Fibroblast of lung (primary cell): ENCODE measurements around the gene SLC45A1. TPM values are rescaled to one million over a fixed set of nuclear protein-coding genes. Genes with fewer than 3 reads are reported as not detected.

ENCODE experiments used
- DNase-seq, 2 donors: peaks; one replicate each; pipeline versions ENCODE4 v3.0.0 to v3.0.0-alpha.2; 2010; ENCODE audit warnings: low read depth in 2 of 2
- H2AFZ ChIP-seq: 2 replicates; pipeline ENCODE4 v1.5.1; 2012; ENCODE audit warnings: low read length, control low read depth, inconsistent platforms
- H3K27ac ChIP-seq: 2 replicates; pipeline ENCODE4 v1.5.1; 2011; ENCODE audit warnings: low read length, control low read depth; ENCODE audit not compliant: insufficient read depth
- H3K27me3 ChIP-seq: 2 replicates; pipeline ENCODE4 v1.5.1; 2011; ENCODE audit warnings: mild to moderate bottlenecking, low read length; ENCODE audit not compliant: control insufficient read depth, insufficient read depth
- H3K36me3 ChIP-seq: 2 replicates; pipeline ENCODE4 v1.5.1; 2011; ENCODE audit warnings: low read length; ENCODE audit not compliant: control insufficient read depth, insufficient read depth
- H3K4me1 ChIP-seq: 2 replicates; pipeline ENCODE4 v1.5.1; 2011; ENCODE audit warnings: low read length; ENCODE audit not compliant: control insufficient read depth, insufficient read depth; ENCODE audit errors: extremely low read depth
- H3K4me2 ChIP-seq: 2 replicates; pipeline ENCODE4 v1.5.1; 2011; ENCODE audit warnings: low read length, control low read depth; ENCODE audit not compliant: insufficient read depth; ENCODE audit errors: extremely low read depth
- H3K4me3 ChIP-seq, 4 experiments: fragments of 200-600 bp in 1 of 4; sonication (generic) in 1 of 4; replicated peaks in 1 of 4; 2 replicates each; pipeline ENCODE4 v1.5.1; 2011 to 2016; ENCODE audit warnings: low read length in 4 of 4, low read depth in 3 of 4, mild to moderate bottlenecking in 3 of 4, control low read depth in 2 of 4, inconsistent platforms in 1 of 4, mixed read lengths in 1 of 4; ENCODE audit not compliant: insufficient read depth in 1 of 4; ENCODE audit errors: control extremely low read depth in 1 of 4
- H3K79me2 ChIP-seq: 2 replicates; pipeline ENCODE4 v1.5.1; 2012; ENCODE audit warnings: mild to moderate bottlenecking, low read length, inconsistent platforms; ENCODE audit not compliant: control insufficient read depth, insufficient read depth
- H3K9ac ChIP-seq: 2 replicates; pipeline ENCODE4 v1.5.1; 2011; ENCODE audit warnings: mild to moderate bottlenecking, low read length, control low read depth; ENCODE audit not compliant: insufficient read depth
- H3K9me3 ChIP-seq: 2 replicates; pipeline ENCODE4 v1.5.1; 2012; ENCODE audit warnings: low read depth, low read length; ENCODE audit not compliant: control insufficient read depth, insufficient read depth
- H4K20me1 ChIP-seq: 2 replicates; pipeline ENCODE4 v1.5.1; 2011; ENCODE audit warnings: low read length; ENCODE audit not compliant: control insufficient read depth, insufficient read depth; ENCODE audit errors: extremely low read depth
- CTCF ChIP-seq, 2 donors: IDR thresholded peaks in 1 of 2; conservative IDR thresholded peaks in 1 of 2; 1 replicate in 1 of 2; 2 replicates in 1 of 2; pipeline ENCODE4 v1.5.1; 2011 to 2012; ENCODE audit warnings: low read length in 2 of 2, control low read depth in 1 of 2, inconsistent platforms in 1 of 2, low read depth in 1 of 2, mild to moderate bottlenecking in 1 of 2
- EZH2 ChIP-seq: IDR thresholded peaks from 2 replicates; pipeline ENCODE4 v1.5.1; 2012; ENCODE audit warnings: low read length, control low read depth, mild to moderate bottlenecking; ENCODE audit errors: missing control alignments
- polyA plus RNA-seq, 2 donors: library from polyadenylated mRNA; depleted of rRNA in 1 of 2; stranded (reverse) in 1 of 2; unstranded in 1 of 2; fragments of >200 nt; gene quantifications; 2 replicates each; pipeline ENCODE4 v1.2.1, GENCODE V29; 2011 to 2012; ENCODE audit warnings: missing spikeins in 1 of 2
- total RNA-seq: library from RNA; depleted of rRNA; stranded (reverse); fragments of >200 nt; gene quantifications from 2 replicates; pipeline ENCODE4 v1.2.1, GENCODE V29; 2014

The SLC45A1 gene
- total and polyA plus RNA-seq, 2 donors (not counting 1 experiment from before 2014, with no cell fraction given), result 2.1 to 2.6 TPM

DNA sequence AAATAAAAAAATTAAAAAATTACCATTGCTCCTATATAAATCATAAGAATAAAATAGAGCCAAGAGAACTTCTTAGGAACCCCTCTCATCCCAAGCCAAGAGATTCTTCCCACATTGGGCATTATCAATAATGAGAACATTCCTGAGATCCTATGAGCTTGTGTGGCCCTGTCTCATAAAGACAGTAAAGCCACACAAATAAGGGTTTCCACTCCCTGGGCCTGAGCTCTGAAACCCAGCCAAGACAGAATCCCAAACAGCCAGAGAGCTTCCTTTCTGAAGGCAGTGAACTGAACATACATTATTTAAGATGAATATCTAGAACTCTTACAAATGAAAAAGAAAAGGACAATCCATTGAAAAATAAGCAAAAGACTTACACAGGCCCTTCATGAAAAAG, 68.3 kb downstream of the SLC45A1 start:
- Histone ChIP-seq H3K79me2 (peaks cover 71% of the 10 kb centered on the region), H3K4me1 (peaks cover 9% of the 10 kb centered on the region), H3K36me3 (peaks cover 11% of the 10 kb centered on the region)

GRCh38 chr1:8388732-8389562, 71.0 kb downstream of the SLC45A1 start:
- peaks cover 2% of the 10 kb centered on the region for H4K20me1 ChIP-seq
- peaks cover 12% of the 10 kb centered on the region for H3K4me1 ChIP-seq
- H3K27me3 ChIP-seq, result no peaks in the 10 kb centered on the region
- H2AFZ ChIP-seq, result no peak overlapping the region
- TF ChIP-seq EZH2 (no peak), CTCF (conservative IDR thresholded peaks at IDR 0.05 in 1 of 2, IDR thresholded peaks at IDR 0.05 in 1 of 2; ENCODE audit: low read depth in 1 of 2, low read length in 2 of 2) (no peak)
- no peak overlapping the region for H3K9ac ChIP-seq
- H3K4me2 ChIP-seq, result no peak overlapping the region
- H3K36me3 ChIP-seq, result peaks cover 7% of the 10 kb centered on the region
- H3K79me2 ChIP-seq, result peaks cover 72% of the 10 kb centered on the region
- DNase-seq, result no peak
- H3K4me3 ChIP-seq, result no peak overlapping the region
- H3K9me3 ChIP-seq, result no peaks in the 10 kb centered on the region
- no peak overlapping the region for H3K27ac ChIP-seq

More for the DNA sequence above, 68.3 kb downstream of the SLC45A1 start:
- Histone ChIP-seq H3K4me2 (no peak overlapping the region), H3K27ac (no peak overlapping the region), H4K20me1 (peaks cover 2% of the 10 kb centered on the region), H3K27me3 (no peaks in the 10 kb centered on the region), H2AFZ (no peak overlapping the region), H3K4me3 (no peak overlapping the region), H3K9ac (no peak overlapping the region), H3K9me3 (no peaks in the 10 kb centered on the region)
- DNase-seq, result no peak
- TF ChIP-seq EZH2 (no peak), CTCF (conservative IDR thresholded peaks at IDR 0.05 in 1 of 2, IDR thresholded peaks at IDR 0.05 in 1 of 2; ENCODE audit: low read depth in 1 of 2, low read length in 2 of 2) (no peak)

DNA sequence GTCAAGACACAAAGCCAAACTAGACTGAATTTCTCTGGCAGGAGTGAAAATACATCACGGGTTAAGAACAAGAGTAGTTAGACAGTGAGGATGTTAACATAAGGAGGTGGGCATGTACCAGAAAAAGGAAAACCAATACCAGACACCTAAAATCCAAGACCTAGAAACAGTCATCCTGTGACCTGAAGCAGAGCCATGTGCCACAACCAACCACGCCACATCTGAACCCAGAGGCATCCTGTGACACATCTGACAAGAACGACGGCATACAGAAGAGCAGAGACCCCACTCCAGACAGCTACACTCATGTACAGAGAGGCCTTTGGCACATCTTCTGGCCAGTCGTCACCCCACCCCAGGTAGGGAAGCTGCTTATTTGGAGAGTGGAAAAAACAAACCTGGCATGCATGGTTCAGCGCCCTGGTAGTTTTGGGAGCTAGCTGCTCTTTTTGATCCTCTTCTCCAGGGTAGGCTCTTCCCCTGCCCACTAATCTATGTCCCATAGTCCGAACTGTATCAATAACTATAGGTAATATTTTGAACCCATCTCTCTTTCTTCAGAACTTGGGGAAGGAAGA, 72.1 kb downstream of the SLC45A1 start:
- H3K4me3 ChIP-seq, result no peak overlapping the region
- no peak overlapping the region for H2AFZ ChIP-seq
- no peak for DNase-seq
- H3K27ac ChIP-seq, result no peak overlapping the region
- H3K4me1 ChIP-seq, result peaks cover 12% of the 10 kb centered on the region
- no peak overlapping the region for H3K9ac ChIP-seq
- H3K36me3 ChIP-seq, result peaks cover 7% of the 10 kb centered on the region
- H3K4me2 ChIP-seq, result no peak overlapping the region
- H4K20me1 ChIP-seq, result no peaks in the 10 kb centered on the region
- peaks cover 64% of the 10 kb centered on the region for H3K79me2 ChIP-seq
- H3K9me3 ChIP-seq, result no peaks in the 10 kb centered on the region
- H3K27me3 ChIP-seq, result no peaks in the 10 kb centered on the region
- no peak for TF ChIP-seq CTCF (conservative IDR thresholded peaks at IDR 0.05 in 1 of 2, IDR thresholded peaks at IDR 0.05 in 1 of 2; ENCODE audit: low read depth in 1 of 2, low read length in 2 of 2)
- TF ChIP-seq EZH2, result no peak
